ENCODE results near the gene SLC16A3.

DNA sequence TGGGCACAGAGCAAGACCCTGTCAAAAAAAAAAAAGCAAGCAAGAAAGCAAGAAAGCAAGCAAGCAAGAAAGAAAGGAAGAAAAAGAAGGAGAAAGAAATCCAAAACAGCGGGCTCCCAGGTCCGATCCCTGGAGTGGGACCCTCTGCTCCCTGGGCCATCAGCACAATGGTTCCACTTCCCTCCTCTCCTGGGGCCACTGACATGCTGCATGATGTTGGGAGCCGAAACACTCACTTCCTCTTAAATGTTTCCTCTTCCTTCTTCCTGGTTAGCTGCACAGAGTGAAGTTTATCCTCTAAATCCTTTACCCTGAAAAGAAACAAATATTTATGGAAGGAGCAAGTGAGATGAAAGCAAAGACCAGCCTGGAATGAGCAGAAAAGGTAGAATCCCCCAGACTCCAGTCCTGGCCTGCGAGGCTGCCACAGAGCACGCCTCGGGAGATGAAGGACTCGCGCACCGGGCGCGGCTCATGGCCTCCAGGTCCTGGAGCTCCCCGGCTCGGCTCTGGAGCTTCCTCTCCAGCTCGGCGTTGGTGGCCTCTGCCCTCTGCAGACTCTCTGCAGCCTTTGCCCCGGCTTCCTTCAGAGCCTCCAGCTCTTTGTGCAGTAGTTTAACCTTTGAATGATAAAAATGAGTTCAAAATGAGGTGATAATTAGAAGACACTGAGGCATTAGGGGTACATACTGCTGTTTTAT is 35.2 kb upstream of the SLC16A3 start:
- no peak for TF ChIP-seq CTCF (IDR thresholded peaks at IDR 0.05)
- no peak for TF ChIP-seq POLR2A (IDR thresholded peaks at IDR 0.05)

Data from breast epithelium (tissue), 3 donors.